Stimulated activated naive CD4-positive, alpha-beta T cell (primary cell): ENCODE data around the gene DNAH10.

ENCODE experiments used
- DNase-seq, 6 experiments: peaks; one replicate each; lab custom pipeline; 2025; lab: John Stamatoyannopoulos, UW

The DNAH10 gene, protein sequence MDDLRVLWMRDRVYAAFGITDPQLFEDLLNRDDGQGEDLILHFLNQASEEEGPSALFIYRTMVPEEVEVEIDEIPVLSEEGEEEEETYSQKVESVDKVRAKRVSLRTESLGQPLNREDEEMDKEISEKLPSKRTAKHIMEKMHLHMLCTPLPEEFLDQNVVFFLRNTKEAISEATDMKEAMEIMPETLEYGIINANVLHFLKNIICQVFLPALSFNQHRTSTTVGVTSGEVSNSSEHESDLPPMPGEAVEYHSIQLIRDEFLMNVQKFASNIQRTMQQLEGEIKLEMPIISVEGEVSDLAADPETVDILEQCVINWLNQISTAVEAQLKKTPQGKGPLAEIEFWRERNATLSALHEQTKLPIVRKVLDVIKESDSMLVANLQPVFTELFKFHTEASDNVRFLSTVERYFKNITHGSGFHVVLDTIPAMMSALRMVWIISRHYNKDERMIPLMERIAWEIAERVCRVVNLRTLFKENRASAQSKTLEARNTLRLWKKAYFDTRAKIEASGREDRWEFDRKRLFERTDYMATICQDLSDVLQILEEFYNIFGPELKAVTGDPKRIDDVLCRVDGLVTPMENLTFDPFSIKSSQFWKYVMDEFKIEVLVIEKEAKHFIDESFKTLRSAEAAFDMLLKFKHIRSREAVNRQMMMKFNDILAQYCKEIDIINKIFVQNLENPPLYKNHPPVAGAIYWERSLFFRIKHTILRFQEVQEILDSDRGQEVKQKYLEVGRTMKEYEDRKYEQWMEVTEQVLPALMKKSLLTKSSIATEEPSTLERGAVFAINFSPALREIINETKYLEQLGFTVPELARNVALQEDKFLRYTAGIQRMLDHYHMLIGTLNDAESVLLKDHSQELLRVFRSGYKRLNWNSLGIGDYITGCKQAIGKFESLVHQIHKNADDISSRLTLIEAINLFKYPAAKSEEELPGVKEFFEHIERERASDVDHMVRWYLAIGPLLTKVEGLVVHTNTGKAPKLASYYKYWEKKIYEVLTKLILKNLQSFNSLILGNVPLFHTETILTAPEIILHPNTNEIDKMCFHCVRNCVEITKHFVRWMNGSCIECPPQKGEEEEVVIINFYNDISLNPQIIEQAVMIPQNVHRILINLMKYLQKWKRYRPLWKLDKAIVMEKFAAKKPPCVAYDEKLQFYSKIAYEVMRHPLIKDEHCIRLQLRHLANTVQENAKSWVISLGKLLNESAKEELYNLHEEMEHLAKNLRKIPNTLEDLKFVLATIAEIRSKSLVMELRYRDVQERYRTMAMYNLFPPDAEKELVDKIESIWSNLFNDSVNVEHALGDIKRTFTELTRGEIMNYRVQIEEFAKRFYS (N-terminal part only)

DNA sequence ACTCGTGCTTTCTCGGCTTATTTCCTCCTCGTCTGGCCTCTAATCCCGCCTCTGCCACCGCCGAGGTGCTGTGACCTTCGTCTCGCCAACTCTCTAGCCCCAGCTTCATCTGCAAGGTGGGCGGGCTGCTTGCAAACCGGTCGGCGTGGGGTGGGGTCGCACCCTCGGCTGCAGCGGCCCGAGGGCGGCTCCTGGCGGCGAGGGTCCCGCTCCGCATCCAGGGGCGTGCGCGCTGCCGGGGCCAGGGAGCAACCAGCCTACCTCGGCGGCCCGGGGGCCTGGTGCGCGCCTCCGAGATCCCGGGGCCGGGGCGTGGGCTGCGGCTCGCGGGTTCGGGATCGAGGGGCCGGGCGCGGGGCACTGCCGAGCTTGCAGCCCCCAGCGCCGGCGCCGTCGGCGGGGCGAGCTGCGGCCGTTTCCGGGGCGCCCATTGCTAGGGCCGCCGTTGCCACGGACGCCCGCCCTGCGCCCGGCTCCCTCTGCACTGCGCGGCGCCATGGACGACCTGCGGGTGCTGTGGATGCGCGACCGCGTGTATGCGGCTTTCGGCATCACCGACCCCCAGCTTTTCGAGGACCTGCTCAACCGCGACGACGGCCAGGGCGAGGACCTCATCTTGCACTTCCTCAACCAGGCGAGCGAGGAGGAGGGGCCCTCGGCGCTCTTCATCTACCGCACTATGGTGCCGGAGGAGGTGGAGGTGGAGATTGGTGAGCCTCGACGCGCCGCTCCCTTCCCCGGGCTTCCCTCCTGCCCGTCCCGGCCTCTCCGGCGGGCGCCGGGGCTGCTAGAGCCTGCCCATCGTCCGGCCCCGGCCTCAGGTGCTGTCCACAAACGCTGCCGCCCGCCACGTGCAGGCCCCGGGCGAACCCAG is at the start of gene DNAH10:
Gene DNAH10, plus strand, starts transcription at position 461 of the 874 bp plus-strand sequence. Its CDS starts 36 bp downstream, at position 497.
- peak in 4 of 6 experiments; percentile 18 to 42 (median 32) for DNase-seq

DNA sequence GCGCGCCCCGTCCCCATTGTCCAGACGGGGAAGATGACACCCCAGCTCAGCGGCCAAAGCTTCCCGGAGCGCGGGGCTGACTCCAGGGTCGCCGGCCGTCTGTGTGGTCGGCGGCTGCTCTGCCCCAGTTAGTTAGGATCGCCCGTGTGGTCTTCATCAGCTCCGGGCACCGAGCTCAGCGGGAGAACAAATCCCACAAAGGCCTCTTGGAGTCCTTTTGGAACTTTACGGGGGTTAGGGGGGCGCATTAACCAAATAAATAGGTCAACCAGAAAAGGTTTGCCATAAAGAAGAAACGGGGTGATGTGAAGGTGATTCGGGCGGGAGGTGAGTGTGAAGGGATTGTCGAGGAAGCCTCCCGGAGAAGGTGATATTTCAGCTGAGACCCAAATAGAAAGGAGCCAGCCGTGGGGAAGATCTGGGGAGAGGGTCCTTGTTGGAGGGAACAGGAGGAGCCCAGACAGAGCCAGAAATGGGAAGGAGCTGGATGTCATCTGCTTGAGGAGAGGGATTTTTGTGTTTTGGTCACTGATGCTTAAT is 49.3 kb upstream of the DNAH10 start:
- DNase-seq, result peak in 1 of 6 experiments; percentile 15

DNA sequence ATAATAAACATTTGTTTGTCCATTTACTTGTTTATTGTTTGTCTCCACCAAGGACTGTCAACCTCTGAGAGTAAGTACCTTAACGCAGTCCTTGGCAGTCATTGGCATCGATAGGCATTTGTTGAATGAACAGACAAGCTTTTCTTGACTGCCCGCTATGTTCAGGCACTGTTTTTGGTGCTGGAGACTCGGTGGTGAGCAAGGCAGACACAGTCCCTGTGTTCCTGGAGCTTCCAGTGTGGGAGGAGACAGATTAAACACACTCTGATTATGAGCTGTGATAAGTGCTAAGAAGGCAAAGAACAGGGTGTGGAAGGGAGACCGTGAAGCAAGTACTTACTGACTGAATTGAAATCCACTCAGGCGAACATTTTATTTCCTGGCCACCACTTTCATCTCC is 48.7 kb upstream of the DNAH10 start:
- peak in 1 of 6 experiments; percentile 15 for DNase-seq

DNA sequence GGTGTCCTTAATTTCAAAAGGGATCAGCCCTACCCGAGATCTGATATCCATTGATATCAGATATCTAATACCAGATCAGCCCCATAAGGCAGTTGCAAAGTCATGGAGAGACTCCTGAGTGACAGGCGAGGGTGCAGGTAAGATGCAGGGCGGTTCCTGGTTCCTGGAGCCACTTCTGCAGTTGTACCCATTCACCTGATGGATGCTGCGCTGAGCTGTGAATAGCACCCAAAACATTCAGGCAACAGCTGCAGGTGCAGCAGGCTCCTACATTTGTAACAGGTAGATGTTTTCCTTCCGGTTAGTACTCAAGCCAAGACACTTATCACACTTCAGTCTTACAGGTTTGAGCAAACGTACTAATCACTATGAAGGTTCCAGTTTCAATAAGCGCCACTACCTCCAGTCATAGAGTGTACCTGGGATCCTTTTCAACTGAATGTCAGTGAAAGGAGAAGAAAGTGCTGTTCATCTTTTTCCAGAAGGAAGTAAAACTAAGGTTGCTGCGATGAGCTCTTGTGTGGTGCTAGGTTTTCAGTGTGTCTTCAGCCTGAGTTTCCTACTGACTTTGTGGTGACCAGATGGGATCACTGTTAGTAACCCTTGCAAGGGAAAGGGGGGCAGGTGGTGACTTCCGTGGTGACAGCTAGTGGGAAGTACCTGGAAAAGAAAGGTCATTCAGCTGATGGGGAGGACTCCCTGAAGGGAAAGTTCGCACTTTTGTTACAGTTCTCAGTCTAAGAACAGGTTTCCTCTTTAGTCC is 48.1 kb upstream of the DNAH10 start:
- no peak for DNase-seq

DNA sequence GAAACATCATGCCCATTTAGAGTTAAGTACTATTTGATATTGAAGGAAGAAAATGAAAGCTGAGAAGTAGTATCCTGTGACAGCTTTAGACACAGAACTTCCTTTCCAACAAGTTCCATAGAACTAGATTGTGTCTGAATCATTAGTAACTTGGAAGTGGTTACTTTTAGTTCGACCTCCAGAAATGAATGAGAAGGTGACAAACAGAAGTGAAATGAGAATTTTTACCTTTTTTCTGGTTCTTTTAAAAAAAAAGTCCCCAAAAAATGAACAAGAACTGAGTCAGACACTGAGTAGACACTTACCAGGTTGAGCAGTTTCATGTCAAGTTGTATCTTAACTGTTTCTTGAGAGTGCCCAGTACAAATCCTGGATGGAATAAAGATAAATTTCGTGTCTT is 46.9 kb upstream of the DNAH10 start:
- DNase-seq, result no peak

DNA sequence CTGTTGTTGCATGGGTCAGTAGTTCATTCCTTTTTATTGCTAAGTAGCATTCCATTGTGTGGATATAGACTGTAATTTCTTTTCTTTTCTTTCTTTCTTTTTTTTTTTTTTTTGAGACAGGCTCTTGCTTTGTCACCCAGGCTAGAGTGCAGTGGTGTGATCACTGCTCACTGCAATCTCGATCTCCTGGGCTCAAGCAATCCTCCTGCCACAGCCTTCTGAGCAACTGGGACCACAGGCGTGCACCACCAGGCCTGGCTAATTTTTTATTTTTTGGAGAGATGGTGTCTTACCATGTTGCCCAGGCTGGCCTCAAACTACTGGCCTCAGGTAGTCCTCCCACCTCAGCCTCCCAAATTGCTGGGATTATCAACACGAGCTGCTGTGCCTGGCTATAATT is 44.8 kb upstream of the DNAH10 start:
- no peak for DNase-seq

DNA sequence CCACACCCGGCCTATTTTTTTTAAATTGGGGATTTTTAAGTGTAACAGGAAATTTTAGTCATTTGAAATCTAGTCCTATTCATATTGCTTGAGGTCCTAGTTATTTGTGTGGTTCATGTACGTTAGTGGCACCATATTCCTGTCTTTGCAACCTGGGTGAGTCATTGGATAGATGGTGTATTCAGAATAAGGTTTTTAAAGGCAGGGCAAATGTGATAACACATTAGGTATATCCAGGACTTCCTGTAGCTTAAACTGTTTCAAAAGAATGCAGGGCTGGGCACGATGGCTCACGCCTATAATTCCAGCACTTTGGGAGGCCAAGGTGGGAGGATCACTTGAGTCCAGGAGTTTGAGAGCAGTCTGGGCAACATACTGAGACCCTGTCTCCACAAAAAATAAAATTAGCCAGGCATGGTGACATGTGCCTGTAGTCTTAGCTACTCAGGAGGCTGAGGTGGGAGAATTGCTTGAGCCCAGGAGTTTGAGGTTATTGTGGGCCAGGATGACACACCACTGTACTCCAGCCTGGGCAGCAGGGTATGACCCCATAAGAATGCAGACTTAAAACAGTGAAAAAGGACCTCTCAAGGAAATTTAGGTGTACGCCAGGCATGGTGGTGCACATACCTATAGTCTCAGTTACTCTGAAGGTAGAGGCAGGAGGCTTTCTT is 41.8 kb upstream of the DNAH10 start:
- DNase-seq, result no peak

DNA sequence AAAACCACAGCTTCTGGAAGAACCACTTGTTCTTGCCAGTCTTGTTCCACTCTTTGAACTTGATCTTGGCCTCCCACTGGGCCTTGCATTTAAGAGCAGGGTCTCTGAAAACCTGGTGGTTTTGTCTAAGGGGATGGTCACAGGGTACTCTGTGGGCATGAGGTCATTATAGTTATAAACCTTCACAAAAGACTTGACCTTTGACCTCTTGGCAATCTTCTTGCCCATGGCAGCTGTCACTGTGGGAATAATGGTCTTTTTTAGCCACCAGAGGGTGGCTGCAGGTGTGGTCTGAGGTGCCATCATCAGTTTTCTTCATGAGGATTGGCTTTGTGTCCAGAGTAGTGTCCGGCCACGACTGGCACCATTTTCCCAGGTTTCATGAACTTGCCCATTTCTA is 40.9 kb upstream of the DNAH10 start:
- no peak for DNase-seq

DNA sequence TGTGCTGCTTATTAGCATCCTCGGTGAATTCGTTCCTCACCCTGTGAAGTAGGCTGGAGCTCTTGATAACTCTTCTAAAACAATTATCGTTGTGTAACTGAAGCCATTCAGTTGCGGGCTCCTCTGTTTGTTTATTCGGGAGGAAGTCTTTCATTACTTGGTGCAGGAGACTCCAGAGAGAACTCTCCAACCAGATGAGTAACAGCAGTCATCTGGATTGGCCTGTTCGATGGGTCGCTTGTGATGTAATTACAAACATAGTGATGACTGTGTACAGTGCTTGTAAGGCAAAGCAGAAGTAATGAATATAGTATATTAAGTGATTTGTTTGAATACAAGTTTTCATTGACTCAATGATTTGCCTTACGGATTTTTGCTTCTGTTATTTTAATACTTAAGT is 39.1 kb upstream of the DNAH10 start:
- no peak for DNase-seq

DNA sequence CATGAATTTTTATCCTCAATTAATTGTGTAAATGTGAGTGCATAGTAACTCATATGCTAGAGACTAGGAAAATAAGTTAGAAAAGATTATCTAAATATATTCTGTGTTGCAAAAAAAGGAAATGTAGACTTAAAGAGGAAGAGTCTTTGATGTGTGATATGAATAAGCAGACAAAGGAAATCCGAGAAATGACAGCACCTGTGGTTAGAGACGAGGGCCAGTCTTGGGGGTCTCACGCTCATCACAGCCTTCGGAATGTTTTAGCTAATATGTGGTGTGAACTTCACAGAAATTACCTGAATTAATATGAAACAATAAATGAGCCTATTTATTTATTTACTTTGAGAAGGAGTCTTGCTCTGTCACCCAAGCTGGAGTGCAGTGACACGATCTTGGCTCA is 38.3 kb upstream of the DNAH10 start:
- DNase-seq, result no peak

DNA sequence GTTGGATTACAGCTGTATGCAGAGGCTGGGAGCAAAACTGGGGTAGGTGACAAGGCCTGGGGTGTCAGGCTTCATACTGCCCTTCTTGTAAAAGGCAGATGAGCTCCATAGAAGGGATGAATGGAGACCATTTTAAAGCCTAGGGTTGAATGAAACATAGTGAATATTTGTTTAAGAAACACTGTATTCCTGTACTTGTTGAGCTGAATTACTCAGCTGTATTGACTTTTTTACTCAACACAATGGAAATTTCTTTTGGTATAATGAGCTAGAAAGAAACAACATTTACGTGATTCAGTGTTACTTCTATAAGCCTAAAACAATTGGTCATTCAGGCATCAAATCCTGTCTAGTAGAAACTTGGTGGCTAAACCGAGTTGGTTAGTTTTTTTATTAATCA is 35.9 kb upstream of the DNAH10 start:
- DNase-seq, result no peak

DNA sequence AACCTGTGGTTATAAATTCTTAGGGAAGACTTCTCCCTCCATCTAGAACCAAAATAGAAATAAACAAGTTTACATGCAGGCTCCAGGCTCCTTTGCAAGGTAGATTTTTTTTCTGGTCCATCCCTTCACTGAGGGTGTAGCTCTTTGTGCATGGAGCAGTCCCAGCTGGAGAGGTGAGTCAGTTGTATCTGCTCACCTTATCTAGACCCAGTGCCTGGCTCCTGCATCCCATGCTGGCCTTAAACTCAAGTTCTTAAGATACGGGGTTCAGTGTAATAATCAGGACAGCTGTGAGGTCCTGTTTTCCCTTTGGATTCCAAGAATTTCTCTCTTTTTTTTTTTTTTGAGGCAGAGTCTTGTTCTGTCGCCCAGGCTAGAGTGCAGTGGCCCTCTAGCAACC is 35.1 kb upstream of the DNAH10 start:
- no peak for DNase-seq

DNA sequence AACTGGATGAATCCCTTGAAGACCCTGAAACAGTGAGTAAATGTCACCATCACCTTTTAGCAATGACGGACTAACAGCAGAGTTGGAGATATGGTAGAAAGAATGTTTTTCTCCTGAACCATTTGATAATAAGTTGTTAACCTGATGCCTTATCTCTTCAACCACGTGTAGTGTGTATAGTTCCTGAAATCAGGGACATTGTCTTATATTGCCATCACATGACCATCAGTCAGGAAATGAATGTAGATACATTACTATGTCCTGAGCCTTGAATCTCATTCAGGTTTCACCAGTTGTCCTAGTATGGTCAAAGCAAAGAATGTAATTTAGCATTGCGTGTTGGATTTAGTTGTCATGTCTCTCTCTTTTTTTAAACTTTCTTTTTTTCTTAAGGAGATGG is 34.2 kb upstream of the DNAH10 start:
- no peak for DNase-seq

DNA sequence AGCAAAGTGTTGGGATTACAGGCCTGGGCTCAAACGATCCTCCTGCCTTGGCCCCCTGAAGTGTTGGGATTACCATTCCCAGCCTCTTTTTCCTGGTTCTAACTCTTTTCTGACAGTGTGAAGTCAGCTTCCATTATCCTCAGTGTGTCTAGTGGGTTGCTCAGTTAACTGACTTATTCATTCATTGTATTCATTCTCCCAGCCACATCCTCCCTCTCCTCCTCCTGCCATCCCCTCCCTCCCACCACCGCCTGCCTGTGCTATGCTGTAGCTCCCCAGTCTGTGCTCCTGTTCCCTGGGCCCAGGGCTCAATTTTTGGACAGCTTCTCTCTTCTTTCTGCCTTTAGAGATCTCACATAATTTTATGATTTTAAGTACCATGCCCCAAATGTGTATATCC is 30.5 kb upstream of the DNAH10 start:
- no peak for DNase-seq

DNA sequence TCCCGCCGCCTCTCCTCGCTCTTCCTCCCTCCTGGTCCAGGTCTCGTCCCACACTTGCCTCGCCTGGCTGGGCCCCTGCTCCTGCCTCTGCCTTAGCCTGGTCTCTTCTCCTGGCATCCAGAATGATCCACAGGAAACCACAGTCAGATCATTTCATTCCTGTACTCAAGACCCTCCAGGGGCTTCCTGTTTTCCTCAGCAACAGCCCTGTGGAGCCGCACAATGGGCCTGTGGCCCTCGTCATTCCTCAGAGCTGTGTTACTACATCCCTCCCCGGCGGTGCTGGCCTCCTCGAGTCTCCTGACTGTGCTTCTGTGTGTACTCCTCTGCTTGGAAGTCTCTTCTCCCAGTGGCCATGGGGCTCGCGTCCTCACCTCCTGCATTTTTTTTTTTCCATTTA is 29.9 kb upstream of the DNAH10 start:
- no peak for DNase-seq

DNA sequence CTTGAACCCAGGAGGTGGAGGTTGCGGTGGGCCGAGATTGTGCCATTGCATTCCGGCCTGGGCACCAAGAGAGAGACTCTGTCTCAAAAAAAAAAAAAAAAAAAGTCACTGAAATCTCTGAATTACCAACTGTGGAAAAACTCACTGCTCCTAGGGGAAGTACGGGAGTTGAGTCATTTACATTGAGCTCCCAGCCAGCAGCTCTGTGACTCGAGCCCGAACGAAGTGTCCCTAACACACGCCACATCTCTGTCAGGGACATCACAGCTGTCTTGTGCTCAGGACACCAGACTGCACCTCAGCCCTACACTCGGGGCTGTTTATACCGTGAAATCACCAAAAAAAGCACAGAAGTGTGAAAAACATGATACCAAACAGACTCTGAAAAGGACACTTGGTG is 28.9 kb upstream of the DNAH10 start:
- DNase-seq, result no peak

DNA sequence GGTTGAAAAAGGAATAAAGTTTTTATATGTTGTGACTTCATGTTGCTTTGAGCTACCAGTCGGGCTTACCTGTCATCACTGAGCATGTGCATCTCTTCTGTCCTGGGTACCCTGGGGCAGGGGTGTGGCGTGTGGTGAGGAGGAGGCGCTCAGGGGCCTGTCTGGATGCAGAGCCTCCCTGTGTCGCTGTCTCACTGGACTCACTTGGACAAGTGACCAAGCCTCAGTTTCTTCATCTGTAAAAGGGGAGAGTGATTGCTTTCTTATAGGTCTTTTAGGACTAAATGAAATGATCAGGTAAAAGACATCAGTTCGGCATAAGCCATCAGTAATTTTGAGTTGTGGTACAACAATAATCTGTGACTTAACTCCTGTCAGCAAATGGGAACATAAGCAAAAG is 27.8 kb upstream of the DNAH10 start:
- no peak for DNase-seq

DNA sequence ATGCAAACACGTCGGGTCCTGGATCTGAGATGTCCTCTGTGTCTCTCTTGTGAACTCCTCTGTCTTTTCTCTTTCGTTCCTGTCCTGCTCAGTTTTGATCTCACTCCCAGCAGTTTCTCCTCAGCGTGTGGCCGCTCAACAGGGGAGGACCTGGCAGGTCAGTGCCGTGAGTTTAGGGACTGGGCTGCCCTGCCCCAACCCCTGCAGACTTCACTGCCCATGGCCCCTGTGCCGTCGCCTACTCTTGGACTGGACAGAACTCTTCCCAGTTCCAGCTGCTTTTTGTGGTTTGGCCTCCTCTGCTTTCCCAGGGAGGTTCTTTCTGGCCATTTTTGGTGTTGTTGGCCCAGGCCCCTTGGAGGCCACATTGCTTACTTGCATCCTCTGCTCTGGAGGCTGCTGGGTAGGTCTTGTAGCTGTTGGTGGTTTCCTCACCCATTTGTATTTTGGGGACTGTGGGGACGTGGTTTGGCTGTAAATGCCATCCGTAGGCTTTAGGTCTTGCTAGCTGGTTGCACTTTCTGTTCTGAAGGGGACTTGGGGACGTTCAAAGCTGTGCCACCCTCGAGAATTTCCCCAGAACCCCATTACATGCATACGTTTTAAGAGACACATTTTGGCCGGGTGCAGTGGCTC is 20.0 kb upstream of the DNAH10 start:
- DNase-seq, result no peak

DNA sequence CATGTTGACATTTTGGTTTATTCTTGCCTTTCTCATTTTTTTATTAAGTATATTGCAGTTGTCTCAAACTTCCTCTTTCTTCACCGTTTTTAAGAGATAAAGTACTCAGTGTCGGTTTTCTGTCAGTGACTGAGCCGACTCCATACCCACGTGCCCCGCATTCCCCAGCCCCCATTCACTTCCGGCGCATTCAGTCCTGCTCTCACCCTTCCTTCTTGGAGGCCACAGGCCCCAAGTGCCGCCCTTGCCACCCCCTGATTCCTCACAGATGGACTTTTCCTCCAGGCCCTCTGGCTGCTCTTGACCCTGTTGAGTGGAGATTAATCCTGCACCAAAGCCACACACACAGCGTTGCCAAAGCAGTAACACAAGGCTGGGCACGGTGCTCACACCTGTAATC is 19.1 kb upstream of the DNAH10 start:
- DNase-seq, result peak in 1 of 6 experiments; percentile 9
